ENCODE measurements around the gene NUDT4B.
"Not testable (repeated sequence)": the region's sequence is repeated elsewhere in the genome, so short reads cannot be mapped to it uniquely, and the experiment has no call there.

- not testable (repeated sequence) for TF ChIP-seq CTCF (conservative IDR thresholded peaks at IDR 0.05); ZFX (IDR thresholded peaks at IDR 0.05)
Observed at GRCh38 chr1:148724872-148725271, 23.7 kb upstream of the NUDT4B start.
